Measurements from ENCODE around the gene ARHGDIB.

ARHGDIB gene

GRCh38 chr12:14949631-14950030, 11.8 kb downstream of the ARHGDIB start:
- H3K36me3 ChIP-seq (ENCODE audit: insufficient read depth, low read length) = peaks cover 48% of the 10 kb centered on the region
- TF ChIP-seq POLR2AphosphoS5 (IDR thresholded peaks at IDR 0.05; ENCODE audit: borderline replicate concordance, low read depth, low read length) = no peak
- TF ChIP-seq EZH2 (IDR thresholded peaks at IDR 0.05) = no peak
- TF ChIP-seq FOXP2 (optimal IDR thresholded peaks at IDR 0.05; ENCODE audit: control extremely low read depth, extremely low read length, insufficient read depth) = no peak

GRCh38 chr12:14948672-14949071, 12.7 kb downstream of the ARHGDIB start:
- H3K9ac ChIP-seq (ENCODE audit: insufficient read length) = peak overlapping the region; percentile 72
- H3K36me3 ChIP-seq (ENCODE audit: insufficient read depth, low read length) = peaks cover 53% of the 10 kb centered on the region
- peak; percentile 57 for DNase-seq (ENCODE audit: low read depth, low spot score)
- TF ChIP-seq EZH2 (IDR thresholded peaks at IDR 0.05) (no peak), POLR2AphosphoS5 (IDR thresholded peaks at IDR 0.05; ENCODE audit: borderline replicate concordance, low read depth, low read length) (peak; percentile 72), FOXP2 (optimal IDR thresholded peaks at IDR 0.05; ENCODE audit: control extremely low read depth, extremely low read length, insufficient read depth) (no peak)
- peak overlapping the region; percentile 98 for H3K27ac ChIP-seq
- peak overlapping the region; percentile 34 for H3K4me3 ChIP-seq
- no peaks in the 10 kb centered on the region for H3K9me3 ChIP-seq (ENCODE audit: low read depth, low read length)

More at GRCh38 chr12:14949631-14950030, 11.8 kb downstream of the ARHGDIB start:
- no peaks in the 10 kb centered on the region for H3K9me3 ChIP-seq (ENCODE audit: low read depth, low read length)
- peak overlapping the region; percentile 98 for H3K27ac ChIP-seq
- no peak overlapping the region for H3K4me3 ChIP-seq
- DNase-seq (ENCODE audit: low read depth, low spot score) = no peak
- peak overlapping the region; percentile 72 for H3K9ac ChIP-seq (ENCODE audit: insufficient read length)

GRCh38 chr12:14946861-14947260, 14.5 kb downstream of the ARHGDIB start:
- TF ChIP-seq EZH2 (IDR thresholded peaks at IDR 0.05) (no peak), POLR2AphosphoS5 (IDR thresholded peaks at IDR 0.05; ENCODE audit: borderline replicate concordance, low read depth, low read length) (no peak), FOXP2 (optimal IDR thresholded peaks at IDR 0.05; ENCODE audit: control extremely low read depth, extremely low read length, insufficient read depth) (no peak)
- H3K4me3 ChIP-seq = no peak overlapping the region
- no peak overlapping the region for H3K9ac ChIP-seq (ENCODE audit: insufficient read length)
- H3K9me3 ChIP-seq (ENCODE audit: low read depth, low read length) = no peaks in the 10 kb centered on the region
- DNase-seq (ENCODE audit: low read depth, low spot score) = no peak
- peaks cover 59% of the 10 kb centered on the region for H3K36me3 ChIP-seq (ENCODE audit: insufficient read depth, low read length)
- H3K27ac ChIP-seq = peak overlapping the region; percentile 47; the same call in 1 of the 2 replicates

- 0 out of 2 replicates have a peak overlapping the region, but pooled peaks have one; percentile 13 for H3K4me3 ChIP-seq
- H3K36me3 ChIP-seq (ENCODE audit: insufficient read depth, low read length) = peaks cover 66% of the 10 kb centered on the region
- peak overlapping the region; percentile 47; the same call in 1 of the 2 replicates for H3K27ac ChIP-seq
- H3K9ac ChIP-seq (ENCODE audit: insufficient read length) = no peak overlapping the region
- no peaks in the 10 kb centered on the region for H3K9me3 ChIP-seq (ENCODE audit: low read depth, low read length)
- no peak for DNase-seq (ENCODE audit: low read depth, low spot score)
- TF ChIP-seq POLR2AphosphoS5 (IDR thresholded peaks at IDR 0.05; ENCODE audit: borderline replicate concordance, low read depth, low read length) (no peak), EZH2 (IDR thresholded peaks at IDR 0.05) (no peak), FOXP2 (optimal IDR thresholded peaks at IDR 0.05; ENCODE audit: control extremely low read depth, extremely low read length, insufficient read depth) (no peak)
These were observed 15.2 kb downstream of the ARHGDIB start for GRCh38 chr12:14946162-14946561.

GRCh38 chr12:14942196-14942931, 19.0 kb downstream of the ARHGDIB start:
- Histone ChIP-seq H3K4me3 (no peak overlapping the region), H3K9me3 (ENCODE audit: low read depth, low read length) (no peaks in the 10 kb centered on the region), H3K9ac (ENCODE audit: insufficient read length) (no peak overlapping the region), H3K36me3 (ENCODE audit: insufficient read depth, low read length) (peaks cover 42% of the 10 kb centered on the region), H3K27ac (no peak overlapping the region)
- no peak for TF ChIP-seq FOXP2 (optimal IDR thresholded peaks at IDR 0.05; ENCODE audit: control extremely low read depth, extremely low read length, insufficient read depth)
- TF ChIP-seq POLR2AphosphoS5 (IDR thresholded peaks at IDR 0.05; ENCODE audit: borderline replicate concordance, low read depth, low read length) = no peak
- TF ChIP-seq EZH2 (IDR thresholded peaks at IDR 0.05) = no peak
- no peak for DNase-seq (ENCODE audit: low read depth, low spot score)

GRCh38 chr12:14941369-14941768, 20.0 kb downstream of the ARHGDIB start:
- Histone ChIP-seq H3K4me3 (no peak overlapping the region), H3K9ac (ENCODE audit: insufficient read length) (no peak overlapping the region), H3K9me3 (ENCODE audit: low read depth, low read length) (no peaks in the 10 kb centered on the region), H3K27ac (no peak overlapping the region), H3K36me3 (ENCODE audit: insufficient read depth, low read length) (peaks cover 32% of the 10 kb centered on the region)
- TF ChIP-seq EZH2 (IDR thresholded peaks at IDR 0.05) = no peak
- TF ChIP-seq FOXP2 (optimal IDR thresholded peaks at IDR 0.05; ENCODE audit: control extremely low read depth, extremely low read length, insufficient read depth) = no peak
- TF ChIP-seq POLR2AphosphoS5 (IDR thresholded peaks at IDR 0.05; ENCODE audit: borderline replicate concordance, low read depth, low read length) = no peak
- DNase-seq (ENCODE audit: low read depth, low spot score) = no peak

- no peaks in the 10 kb centered on the region for H3K9me3 ChIP-seq (ENCODE audit: low read depth, low read length)
- peaks cover 13% of the 10 kb centered on the region for H3K36me3 ChIP-seq (ENCODE audit: insufficient read depth, low read length)
- no peak within 1 kb of the TSS for H3K4me3 ChIP-seq
- no peak for DNase-seq (ENCODE audit: low read depth, low spot score)
- no peak within 1 kb of the TSS for H3K9ac ChIP-seq (ENCODE audit: insufficient read length)
- TF ChIP-seq POLR2AphosphoS5 (IDR thresholded peaks at IDR 0.05; ENCODE audit: borderline replicate concordance, low read depth, low read length) (no peak), EZH2 (IDR thresholded peaks at IDR 0.05) (no peak), FOXP2 (optimal IDR thresholded peaks at IDR 0.05; ENCODE audit: control extremely low read depth, extremely low read length, insufficient read depth) (no peak)
- H3K27ac ChIP-seq = no peak within 1 kb of the TSS
These were observed 23.1 kb downstream of the ARHGDIB start, which contains the start of gene ERP27 for GRCh38 chr12:14938301-14938700. Gene ERP27, minus strand, starts transcription at chr12:14938537. Its CDS starts 29 bp downstream, at chr12:14938508.

GRCh38 chr12:14937689-14938088, 23.7 kb downstream of the ARHGDIB start:
- H3K9ac ChIP-seq (ENCODE audit: insufficient read length) = no peak overlapping the region

More at GRCh38 chr12:14937689-14938088, 23.7 kb downstream of the ARHGDIB start:
- TF ChIP-seq FOXP2 (optimal IDR thresholded peaks at IDR 0.05; ENCODE audit: control extremely low read depth, extremely low read length, insufficient read depth) (no peak), POLR2AphosphoS5 (IDR thresholded peaks at IDR 0.05; ENCODE audit: borderline replicate concordance, low read depth, low read length) (no peak), EZH2 (IDR thresholded peaks at IDR 0.05) (no peak)
- Histone ChIP-seq H3K36me3 (ENCODE audit: insufficient read depth, low read length) (peaks cover 13% of the 10 kb centered on the region), H3K9me3 (ENCODE audit: low read depth, low read length) (no peaks in the 10 kb centered on the region), H3K4me3 (no peak overlapping the region), H3K27ac (no peak overlapping the region)
- DNase-seq (ENCODE audit: low read depth, low spot score) = no peak
